ENCODE results near the gene CDC42BPA.
"Not testable (repeated sequence)": the region's sequence is repeated elsewhere in the genome, so short reads cannot be mapped to it uniquely, and the experiment has no call there.

Gene CDC42BPA

GRCh38 chr1:227308367-227309336 is 9.6 kb downstream of the CDC42BPA start:
- no peak for DNase-seq

GRCh38 chr1:227306689-227307088 is 11.6 kb downstream of the CDC42BPA start:
- DNase-seq, result no peak

- DNase-seq, result no peak
These were observed 12.2 kb downstream of the CDC42BPA start for GRCh38 chr1:227305894-227306626.

- DNase-seq, result no peak
These were observed 13.6 kb downstream of the CDC42BPA start for GRCh38 chr1:227304665-227305064.

- no peak for DNase-seq
These were observed 14.6 kb downstream of the CDC42BPA start for GRCh38 chr1:227303662-227304061.

- no peak for DNase-seq
These were observed 17.6 kb downstream of the CDC42BPA start for GRCh38 chr1:227300682-227301081.

GRCh38 chr1:227299688-227300087 is 18.6 kb downstream of the CDC42BPA start:
- DNase-seq, result no peak

- DNase-seq, result no peak
These were observed 19.1 kb downstream of the CDC42BPA start for GRCh38 chr1:227299241-227299627.

- DNase-seq, result no peak
These were observed 19.6 kb downstream of the CDC42BPA start for GRCh38 chr1:227298512-227299240.

GRCh38 chr1:227297073-227297793 is 21.1 kb downstream of the CDC42BPA start:
- DNase-seq, result no peak

GRCh38 chr1:227295609-227296008 is 22.7 kb downstream of the CDC42BPA start:
- no peak for DNase-seq

- DNase-seq, result no peak
These were observed 32.5 kb downstream of the CDC42BPA start for GRCh38 chr1:227285745-227286144.

- no peak for DNase-seq
These were observed 36.9 kb downstream of the CDC42BPA start for GRCh38 chr1:227281371-227281770.

GRCh38 chr1:227280836-227281235 is 37.5 kb downstream of the CDC42BPA start:
- DNase-seq, result no peak

- not testable (repeated sequence) for DNase-seq
These were observed 42.1 kb downstream of the CDC42BPA start for GRCh38 chr1:227276156-227276693.

- no peak for DNase-seq
These were observed 44.7 kb downstream of the CDC42BPA start for GRCh38 chr1:227273557-227273956.

GRCh38 chr1:227272428-227272827 is 45.9 kb downstream of the CDC42BPA start:
- DNase-seq, result no peak

GRCh38 chr1:227270554-227270953 is 47.7 kb downstream of the CDC42BPA start:
- DNase-seq, result no peak

GRCh38 chr1:227268943-227269342 is 49.3 kb downstream of the CDC42BPA start:
- DNase-seq, result no peak

- no peak for DNase-seq
These were observed 52.4 kb downstream of the CDC42BPA start for GRCh38 chr1:227265891-227266290.

GRCh38 chr1:227263869-227264268 is 54.4 kb downstream of the CDC42BPA start:
- DNase-seq, result no peak

- DNase-seq, result no peak
These were observed 56.8 kb downstream of the CDC42BPA start for GRCh38 chr1:227261501-227261900.

All from GDM1 (cell line).